ENCODE results near the gene SUN1. TPM values are rescaled to one million over a fixed set of nuclear protein-coding genes. Genes with fewer than 3 reads are reported as not detected.

Gene SUN1
- total and polyA plus RNA-seq, 2 of the 8 experiments (the other 6 are each of a cell fraction or from before 2014, with no cell fraction given): 108 to 158 TPM

DNA sequence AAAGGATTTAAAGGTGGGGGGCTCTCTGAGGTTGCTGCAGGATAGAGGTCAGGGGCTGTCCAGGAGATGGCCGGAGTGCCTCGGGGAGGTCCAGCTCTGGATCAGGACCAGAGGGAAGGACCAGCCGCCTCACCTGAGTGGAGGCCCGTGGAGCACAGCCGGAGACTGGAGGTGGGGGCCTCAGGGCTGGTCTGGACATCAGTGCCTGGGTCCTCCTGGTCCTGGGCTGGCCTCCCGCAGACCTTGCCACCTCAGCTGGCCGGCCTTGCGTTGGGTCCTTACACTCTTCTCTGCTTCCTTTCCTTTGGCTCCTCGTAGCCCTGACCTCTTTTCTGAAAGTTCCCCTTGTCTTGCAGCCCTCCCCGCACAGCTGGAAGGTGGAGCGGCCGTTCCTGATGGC is 2.0 kb downstream of the SUN1 start (continued):
- TF ChIP-seq, protein P1, sequence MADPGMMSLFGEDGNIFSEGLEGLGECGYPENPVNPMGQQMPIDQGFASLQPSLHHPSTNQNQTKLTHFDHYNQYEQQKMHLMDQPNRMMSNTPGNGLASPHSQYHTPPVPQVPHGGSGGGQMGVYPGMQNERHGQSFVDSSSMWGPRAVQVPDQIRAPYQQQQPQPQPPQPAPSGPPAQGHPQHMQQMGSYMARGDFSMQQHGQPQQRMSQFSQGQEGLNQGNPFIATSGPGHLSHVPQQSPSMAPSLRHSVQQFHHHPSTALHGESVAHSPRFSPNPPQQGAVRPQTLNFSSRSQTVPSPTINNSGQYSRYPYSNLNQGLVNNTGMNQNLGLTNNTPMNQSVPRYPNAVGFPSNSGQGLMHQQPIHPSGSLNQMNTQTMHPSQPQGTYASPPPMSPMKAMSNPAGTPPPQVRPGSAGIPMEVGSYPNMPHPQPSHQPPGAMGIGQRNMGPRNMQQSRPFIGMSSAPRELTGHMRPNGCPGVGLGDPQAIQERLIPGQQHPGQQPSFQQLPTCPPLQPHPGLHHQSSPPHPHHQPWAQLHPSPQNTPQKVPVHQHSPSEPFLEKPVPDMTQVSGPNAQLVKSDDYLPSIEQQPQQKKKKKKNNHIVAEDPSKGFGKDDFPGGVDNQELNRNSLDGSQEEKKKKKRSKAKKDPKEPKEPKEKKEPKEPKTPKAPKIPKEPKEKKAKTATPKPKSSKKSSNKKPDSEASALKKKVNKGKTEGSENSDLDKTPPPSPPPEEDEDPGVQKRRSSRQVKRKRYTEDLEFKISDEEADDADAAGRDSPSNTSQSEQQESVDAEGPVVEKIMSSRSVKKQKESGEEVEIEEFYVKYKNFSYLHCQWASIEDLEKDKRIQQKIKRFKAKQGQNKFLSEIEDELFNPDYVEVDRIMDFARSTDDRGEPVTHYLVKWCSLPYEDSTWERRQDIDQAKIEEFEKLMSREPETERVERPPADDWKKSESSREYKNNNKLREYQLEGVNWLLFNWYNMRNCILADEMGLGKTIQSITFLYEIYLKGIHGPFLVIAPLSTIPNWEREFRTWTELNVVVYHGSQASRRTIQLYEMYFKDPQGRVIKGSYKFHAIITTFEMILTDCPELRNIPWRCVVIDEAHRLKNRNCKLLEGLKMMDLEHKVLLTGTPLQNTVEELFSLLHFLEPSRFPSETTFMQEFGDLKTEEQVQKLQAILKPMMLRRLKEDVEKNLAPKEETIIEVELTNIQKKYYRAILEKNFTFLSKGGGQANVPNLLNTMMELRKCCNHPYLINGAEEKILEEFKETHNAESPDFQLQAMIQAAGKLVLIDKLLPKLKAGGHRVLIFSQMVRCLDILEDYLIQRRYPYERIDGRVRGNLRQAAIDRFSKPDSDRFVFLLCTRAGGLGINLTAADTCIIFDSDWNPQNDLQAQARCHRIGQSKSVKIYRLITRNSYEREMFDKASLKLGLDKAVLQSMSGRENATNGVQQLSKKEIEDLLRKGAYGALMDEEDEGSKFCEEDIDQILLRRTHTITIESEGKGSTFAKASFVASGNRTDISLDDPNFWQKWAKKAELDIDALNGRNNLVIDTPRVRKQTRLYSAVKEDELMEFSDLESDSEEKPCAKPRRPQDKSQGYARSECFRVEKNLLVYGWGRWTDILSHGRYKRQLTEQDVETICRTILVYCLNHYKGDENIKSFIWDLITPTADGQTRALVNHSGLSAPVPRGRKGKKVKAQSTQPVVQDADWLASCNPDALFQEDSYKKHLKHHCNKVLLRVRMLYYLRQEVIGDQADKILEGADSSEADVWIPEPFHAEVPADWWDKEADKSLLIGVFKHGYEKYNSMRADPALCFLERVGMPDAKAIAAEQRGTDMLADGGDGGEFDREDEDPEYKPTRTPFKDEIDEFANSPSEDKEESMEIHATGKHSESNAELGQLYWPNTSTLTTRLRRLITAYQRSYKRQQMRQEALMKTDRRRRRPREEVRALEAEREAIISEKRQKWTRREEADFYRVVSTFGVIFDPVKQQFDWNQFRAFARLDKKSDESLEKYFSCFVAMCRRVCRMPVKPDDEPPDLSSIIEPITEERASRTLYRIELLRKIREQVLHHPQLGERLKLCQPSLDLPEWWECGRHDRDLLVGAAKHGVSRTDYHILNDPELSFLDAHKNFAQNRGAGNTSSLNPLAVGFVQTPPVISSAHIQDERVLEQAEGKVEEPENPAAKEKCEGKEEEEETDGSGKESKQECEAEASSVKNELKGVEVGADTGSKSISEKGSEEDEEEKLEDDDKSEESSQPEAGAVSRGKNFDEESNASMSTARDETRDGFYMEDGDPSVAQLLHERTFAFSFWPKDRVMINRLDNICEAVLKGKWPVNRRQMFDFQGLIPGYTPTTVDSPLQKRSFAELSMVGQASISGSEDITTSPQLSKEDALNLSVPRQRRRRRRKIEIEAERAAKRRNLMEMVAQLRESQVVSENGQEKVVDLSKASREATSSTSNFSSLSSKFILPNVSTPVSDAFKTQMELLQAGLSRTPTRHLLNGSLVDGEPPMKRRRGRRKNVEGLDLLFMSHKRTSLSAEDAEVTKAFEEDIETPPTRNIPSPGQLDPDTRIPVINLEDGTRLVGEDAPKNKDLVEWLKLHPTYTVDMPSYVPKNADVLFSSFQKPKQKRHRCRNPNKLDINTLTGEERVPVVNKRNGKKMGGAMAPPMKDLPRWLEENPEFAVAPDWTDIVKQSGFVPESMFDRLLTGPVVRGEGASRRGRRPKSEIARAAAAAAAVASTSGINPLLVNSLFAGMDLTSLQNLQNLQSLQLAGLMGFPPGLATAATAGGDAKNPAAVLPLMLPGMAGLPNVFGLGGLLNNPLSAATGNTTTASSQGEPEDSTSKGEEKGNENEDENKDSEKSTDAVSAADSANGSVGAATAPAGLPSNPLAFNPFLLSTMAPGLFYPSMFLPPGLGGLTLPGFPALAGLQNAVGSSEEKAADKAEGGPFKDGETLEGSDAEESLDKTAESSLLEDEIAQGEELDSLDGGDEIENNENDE (IDR thresholded peaks at IDR 0.05; ENCODE audit: insufficient replicate concordance, low read length): no peak
- TF ChIP-seq RFX5 (IDR thresholded peaks at IDR 0.05; ENCODE audit: borderline replicate concordance, low read depth, low read length) (no peak), BCL11A (IDR thresholded peaks at IDR 0.05; ENCODE audit: low read depth in 2 of 2, low read length in 2 of 2) (no peak), TEAD4 (IDR thresholded peaks at IDR 0.05; ENCODE audit: low read depth, low read length) (no peak), POU5F1 (IDR thresholded peaks at IDR 0.05; ENCODE audit: low read depth, low read length) (no peak), NANOG (IDR thresholded peaks at IDR 0.05; ENCODE audit: insufficient read depth, low read depth, low read length, poor library complexity, severe bottlenecking) (no peak), SUZ12 (IDR thresholded peaks at IDR 0.05; ENCODE audit: low read length) (no peak), PHF8 (conservative IDR thresholded peaks at IDR 0.05; ENCODE audit: low read depth, low read length) (no peak), FOSL1 (IDR thresholded peaks at IDR 0.05; ENCODE audit: insufficient read depth, low read depth, low read length) (no peak), KDM5A (IDR thresholded peaks at IDR 0.05; ENCODE audit: low read length) (no peak)
